ENCODE data around the gene STATH.
"Not testable (repeated sequence)": the region's sequence is repeated elsewhere in the genome, so short reads cannot be mapped to it uniquely, and the experiment has no call there.

Gene STATH

DNA sequence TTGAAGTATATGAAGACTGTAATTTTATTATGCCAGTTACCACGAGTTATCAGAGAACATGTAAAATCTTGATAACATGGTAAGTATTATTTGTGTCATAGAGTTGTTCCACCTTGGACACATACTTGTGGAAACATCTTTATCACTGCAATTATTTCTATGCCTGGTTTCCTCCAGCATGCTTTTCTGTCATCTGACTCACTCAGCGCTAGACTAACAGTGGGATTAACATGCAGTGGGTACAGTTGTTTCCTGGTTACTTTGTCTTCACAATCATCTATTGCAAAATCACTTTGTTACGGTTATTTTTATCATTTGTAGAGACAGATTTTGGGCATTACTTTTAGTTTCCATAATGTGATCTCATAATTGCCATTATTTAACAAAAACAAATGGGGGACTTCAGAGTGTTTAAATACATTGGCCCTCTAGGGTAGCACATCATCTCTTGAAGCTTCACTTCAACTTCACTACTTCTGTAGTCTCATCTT is at the start of gene STATH:
TSS of gene STATH (plus strand) at position 441 of the 491 bp plus-strand sequence. CDS start 2,472 bp downstream, outside the sequence.
- DNase-seq (ENCODE audit: low read depth), result no peak

- no peak for DNase-seq (ENCODE audit: low read depth)
Measured at GRCh38 chr4:69951602-69952001, 44.2 kb upstream of the STATH start.

- no peak for DNase-seq (ENCODE audit: low read depth)
Measured at GRCh38 chr4:69957209-69957608, 38.6 kb upstream of the STATH start.

- DNase-seq (ENCODE audit: low read depth), result no peak
Measured at GRCh38 chr4:69965628-69966027, 30.1 kb upstream of the STATH start, which contains the start of gene CSN2. Gene CSN2, minus strand, starts transcription at chr4:69965728. Its CDS starts 4,733 bp downstream, at chr4:69960995.

GRCh38 chr4:69970071-69970470 is 25.7 kb upstream of the STATH start:
- DNase-seq (ENCODE audit: low read depth), result no peak

GRCh38 chr4:69974631-69975030 is 21.1 kb upstream of the STATH start:
- no peak for DNase-seq (ENCODE audit: low read depth)

DNA sequence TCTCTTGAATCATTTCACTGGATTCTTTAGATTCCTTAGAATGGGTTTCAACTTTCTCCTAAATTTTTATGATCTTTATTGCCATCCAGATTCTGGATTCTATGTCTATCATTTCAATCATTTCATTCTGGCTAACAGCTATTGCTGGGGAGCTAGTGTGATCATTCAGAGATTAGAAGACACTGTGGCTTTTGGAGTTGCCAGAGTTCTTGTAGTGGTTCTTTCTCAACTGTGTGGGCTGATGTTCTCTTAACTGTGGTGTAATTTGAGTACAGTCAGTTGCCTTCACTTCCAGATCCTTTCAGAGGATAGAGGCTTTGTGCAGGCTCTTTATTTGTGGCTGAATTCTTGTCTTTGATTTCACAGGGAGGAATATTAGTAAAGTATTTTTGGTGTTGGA is 18.2 kb upstream of the STATH start:
- DNase-seq (ENCODE audit: low read depth), result no peak

- no peak for DNase-seq (ENCODE audit: low read depth)
Measured at GRCh38 chr4:69984030-69984443, 11.7 kb upstream of the STATH start.

DNA sequence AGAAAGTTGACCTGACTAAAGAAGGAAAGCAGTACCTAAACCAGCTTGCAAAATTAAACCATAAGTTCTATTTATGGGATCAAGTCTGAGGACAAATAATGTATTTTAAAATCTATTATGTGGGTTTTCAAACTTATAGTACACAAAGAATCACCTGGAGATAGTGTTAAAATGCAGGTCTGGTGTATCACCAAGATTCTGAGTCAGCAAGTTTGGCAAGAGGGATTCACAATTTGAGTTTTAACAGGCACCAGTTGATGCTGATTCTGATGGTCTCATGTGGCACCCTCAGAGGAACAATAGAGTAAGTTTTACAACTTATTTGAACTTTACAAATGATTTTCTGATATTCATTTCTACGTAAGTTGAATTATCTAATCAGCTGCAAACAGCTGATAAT is 9.1 kb upstream of the STATH start:
- no peak for DNase-seq (ENCODE audit: low read depth)

DNA sequence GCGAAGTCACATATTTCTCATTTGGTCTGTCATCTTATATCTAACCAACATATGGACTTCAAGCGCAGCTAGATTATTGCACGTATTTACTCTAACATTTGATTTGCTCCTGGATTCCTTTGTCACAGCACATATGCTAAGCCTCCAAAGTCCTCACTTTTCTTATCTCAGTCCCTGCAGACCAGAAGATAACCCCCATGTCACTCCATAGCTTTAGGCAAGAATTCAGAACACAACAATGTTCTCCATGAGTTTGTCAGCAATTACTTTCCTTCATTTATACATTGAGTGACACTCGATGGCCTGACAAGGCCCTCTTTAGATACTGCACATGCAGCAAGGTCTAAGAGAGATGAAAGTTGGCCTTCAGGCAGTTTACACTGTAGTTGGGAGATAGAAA is 4.8 kb upstream of the STATH start:
- DNase-seq (ENCODE audit: low read depth), result no peak

DNA sequence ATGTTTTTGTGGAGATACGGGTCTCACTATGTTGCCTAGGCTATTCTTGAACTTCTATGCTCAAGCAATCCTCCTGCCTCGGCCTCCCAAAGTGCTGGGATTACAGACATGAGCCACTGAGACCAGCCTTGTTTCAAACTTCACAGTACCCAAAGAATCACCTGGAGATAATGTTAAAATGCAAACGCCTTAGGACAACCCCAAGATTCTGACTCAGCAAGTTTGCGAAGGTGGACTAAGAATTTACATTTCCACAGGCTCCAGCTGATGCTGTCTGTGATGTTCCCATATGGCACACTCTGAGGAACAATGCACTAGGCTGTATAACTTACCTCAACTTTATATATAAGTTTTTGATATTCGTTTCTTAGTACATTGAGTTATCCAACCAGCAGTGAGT is 984 bp upstream of the STATH start:
- no peak for DNase-seq (ENCODE audit: low read depth)

DNA sequence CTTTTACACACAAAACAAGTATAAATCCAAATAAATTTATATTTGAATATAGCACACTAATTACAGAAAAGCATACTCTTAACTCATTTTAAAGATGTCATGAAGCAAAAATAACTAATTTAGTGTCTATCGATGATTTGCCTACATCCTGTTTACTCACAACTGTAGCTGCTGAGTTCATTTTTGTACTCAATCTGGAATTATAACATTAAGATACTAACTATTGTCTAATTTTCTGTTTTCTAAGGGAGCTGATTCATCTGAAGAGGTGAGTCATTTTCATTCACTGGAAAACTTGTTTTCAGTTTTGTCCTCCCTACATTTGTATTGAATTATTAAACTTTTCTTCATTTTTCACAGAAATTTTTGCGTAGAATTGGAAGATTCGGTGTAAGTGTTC is 3.7 kb downstream of the STATH start:
- DNase-seq (ENCODE audit: low read depth), result no peak

DNA sequence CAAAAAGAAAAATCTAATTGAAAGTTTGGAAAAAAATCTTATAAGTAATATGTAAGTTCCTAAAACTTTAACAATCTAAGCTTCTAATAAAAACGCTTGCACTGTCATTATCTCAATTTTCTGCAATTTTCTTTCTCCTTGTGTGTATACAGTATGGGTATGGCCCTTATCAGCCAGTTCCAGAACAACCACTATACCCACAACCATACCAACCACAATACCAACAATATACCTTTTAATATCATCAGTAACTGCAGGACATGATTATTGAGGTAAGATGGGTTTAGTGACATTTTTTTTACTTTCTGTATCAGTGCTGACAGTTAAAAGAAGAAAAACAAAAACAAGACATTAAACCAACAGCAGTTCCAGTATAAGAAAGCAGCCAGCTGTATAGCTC is 4.9 kb downstream of the STATH start:
- no peak for DNase-seq (ENCODE audit: low read depth)

DNA sequence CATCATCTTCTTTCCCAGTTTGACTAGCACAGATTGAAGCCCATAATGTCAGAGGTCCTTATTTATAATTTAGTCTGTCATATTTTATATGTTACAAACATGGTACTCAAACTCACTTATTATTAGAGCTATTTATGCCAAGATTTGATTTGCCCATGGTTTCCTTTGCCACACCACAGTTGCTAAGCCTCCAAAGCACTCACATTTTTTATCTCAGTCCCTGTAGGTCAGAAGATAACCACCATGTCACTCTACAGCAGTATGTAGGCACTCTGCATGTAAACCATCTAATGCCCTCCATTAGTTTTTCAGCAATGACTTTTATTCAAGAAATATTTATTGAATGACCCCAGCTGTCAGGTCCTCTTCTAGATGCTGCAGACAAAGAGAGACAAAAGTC is 6.7 kb downstream of the STATH start:
- DNase-seq (ENCODE audit: low read depth), result no peak

DNA sequence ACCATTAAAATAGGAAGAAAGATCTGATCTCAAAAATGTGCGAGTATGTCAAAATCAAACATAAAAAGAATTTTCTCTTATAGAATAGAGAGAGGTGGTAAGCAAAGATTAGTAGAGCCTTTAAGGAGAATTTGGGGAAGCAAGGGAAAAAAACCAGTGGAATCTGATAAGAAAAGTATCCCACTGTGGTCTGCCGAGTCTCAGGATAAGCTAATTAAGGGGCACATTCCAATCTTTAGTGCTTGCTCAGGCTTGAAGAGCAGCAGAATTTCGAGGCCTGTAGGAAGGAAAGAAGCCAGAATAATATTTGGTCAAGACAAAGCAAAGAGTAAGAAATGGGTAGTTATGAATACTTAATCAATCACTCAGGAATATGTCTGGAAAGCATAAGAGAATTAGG is 13.0 kb downstream of the STATH start:
- DNase-seq (ENCODE audit: low read depth), result no peak

DNA sequence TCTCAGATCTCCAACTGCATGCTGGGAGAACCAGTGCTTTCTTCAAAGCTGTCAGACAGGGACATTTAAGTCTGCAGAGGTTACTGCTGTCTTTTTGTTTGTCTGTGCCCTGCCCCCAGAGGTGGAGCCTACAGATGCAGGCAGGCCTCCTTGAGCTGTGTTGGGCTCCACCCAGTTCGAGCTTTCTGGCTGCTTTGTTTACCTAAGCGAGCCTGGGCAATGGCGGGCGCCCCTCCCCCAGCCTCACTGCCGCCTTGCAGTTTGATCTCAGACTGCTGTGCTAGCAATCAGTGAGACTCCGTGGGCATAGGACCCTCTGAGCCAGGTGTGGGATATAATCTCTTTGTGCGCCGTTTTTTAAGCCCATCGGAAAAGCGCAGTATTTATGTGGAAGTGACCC is 23.2 kb downstream of the STATH start:
- DNase-seq (ENCODE audit: low read depth), result not testable (repeated sequence)

- DNase-seq (ENCODE audit: low read depth), result no peak
Measured at GRCh38 chr4:70023218-70023617, 27.5 kb downstream of the STATH start.

DNA sequence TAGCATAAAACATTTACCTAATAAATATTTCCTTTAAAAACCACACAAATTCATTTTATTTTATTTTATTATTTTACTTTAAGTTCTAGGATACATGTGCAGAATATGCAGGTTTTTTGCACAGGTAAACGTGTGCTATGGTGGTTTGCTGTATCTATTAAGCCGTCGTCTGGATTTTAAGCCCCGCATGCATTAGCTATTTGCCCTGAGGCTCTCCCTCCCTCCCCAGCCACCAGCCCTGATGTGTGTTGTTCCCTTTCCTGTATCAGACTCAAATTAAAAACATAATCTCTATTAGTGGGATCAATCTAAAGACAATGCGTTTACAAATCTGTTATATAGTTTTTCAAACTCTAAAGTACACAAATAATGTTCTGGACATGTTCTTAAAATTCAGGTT is 31.2 kb downstream of the STATH start:
- DNase-seq (ENCODE audit: low read depth), result no peak

DNA sequence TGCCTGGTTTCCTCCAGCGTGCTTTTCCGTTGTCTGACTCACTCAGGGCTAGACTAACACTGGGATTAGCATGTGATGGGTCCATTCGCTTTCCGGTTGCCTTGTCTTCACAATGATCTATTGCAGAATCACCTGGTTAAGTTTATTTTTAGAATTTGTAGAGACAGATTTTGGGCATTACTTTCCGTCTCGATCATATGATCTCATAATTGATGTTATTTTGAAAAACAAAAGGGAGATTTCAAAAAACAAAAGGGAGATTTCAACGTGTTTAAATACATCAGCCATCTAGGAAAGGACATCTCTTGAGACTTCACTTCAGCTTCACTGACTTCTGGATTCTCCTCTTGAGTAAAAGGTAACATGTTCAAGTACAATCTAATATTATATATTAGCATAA is 32.4 kb downstream of the STATH start, which contains the start of gene HTN3:
TSS of gene HTN3 (plus strand) at position 301 of the 400 bp plus-strand sequence. CDS start 2,282 bp downstream, outside the sequence.
- not testable (repeated sequence) for DNase-seq (ENCODE audit: low read depth)

DNA sequence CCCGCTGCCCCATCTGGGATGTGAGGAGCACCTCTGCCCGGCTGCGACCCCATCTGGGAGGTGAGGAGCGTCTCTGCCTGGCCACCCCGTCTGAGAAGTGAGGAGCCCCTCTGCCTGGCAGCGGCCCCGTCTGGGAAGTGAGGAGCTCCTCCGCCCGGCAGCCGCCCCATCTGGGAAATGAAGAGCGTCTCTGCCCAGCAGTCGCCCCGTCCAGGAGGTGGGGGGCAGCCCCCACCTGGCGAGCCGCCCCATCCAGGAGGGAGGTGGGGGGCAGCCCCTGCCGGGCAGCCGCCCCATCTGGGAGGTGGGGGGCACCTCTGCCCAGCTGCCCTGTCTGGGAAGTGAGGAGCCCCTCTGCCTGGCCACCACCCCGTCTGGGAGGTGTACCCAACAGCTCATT is 41.8 kb downstream of the STATH start:
- not testable (repeated sequence) for DNase-seq (ENCODE audit: low read depth)

- DNase-seq (ENCODE audit: low read depth), result not testable (repeated sequence)
Measured at GRCh38 chr4:70039928-70040327, 44.2 kb downstream of the STATH start.

GRCh38 chr4:70041652-70042286 is 46.0 kb downstream of the STATH start:
- no peak for DNase-seq (ENCODE audit: low read depth)

DNA sequence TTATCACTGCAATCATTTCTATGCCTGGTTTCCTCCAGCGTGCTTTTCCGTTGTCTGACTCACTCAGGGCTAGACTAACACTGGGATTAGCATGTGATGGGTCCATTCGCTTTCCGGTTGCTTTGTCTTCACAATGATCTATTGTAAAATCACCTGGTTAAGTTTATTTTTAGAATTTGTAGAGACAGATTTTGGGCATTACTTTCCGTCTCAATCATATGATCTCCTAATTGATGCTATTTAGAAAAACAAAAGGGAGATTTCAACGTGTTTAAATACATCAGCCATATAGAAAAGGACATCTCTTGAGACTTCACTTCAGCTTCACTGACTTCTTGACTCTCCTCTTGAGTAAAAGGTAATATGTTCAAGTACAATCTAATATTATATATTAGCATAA is 54.4 kb downstream of the STATH start, which contains the start of gene HTN1:
TSS of gene HTN1 (plus strand) at position 301 of the 400 bp plus-strand sequence. CDS start 2,639 bp downstream, outside the sequence.
- not testable (repeated sequence) for DNase-seq (ENCODE audit: low read depth)
